Effector memory CD8-positive, alpha-beta T cell (primary cell): Measurements from ENCODE around the gene ZIC4.

Experiments used
- ATAC-seq: fragments of 150-1000 bp; cut with Tn5 transposase; replicated peaks from 2 replicates; pipeline ENCODE4 v1.10.0; 2021; ENCODE audit warnings: mild to moderate bottlenecking, moderate library complexity
- DNase-seq, 3 experiments: peaks; one replicate each; pipeline ENCODE4 v3.0.0; 2021
- H3K27ac Mint-ChIP-seq, 2 donors: one replicate each; pipeline ENCODE4 v1.8.0; 2022; ENCODE audit warnings: mild to moderate bottlenecking in 2 of 2, mixed read lengths in 2 of 2, moderate library complexity in 2 of 2
- H3K27me3 Mint-ChIP-seq, 2 donors: one replicate each; pipeline ENCODE4 v1.8.0; 2022; ENCODE audit warnings: mixed read lengths in 2 of 2
- H3K36me3 Mint-ChIP-seq: one replicate; pipeline ENCODE4 v1.8.0; 2022; ENCODE audit warnings: mild to moderate bottlenecking, moderate library complexity, mixed read lengths; ENCODE audit not compliant: insufficient read depth
- H3K4me1 Mint-ChIP-seq, 2 donors: one replicate each; pipeline ENCODE4 v1.8.0; 2022; ENCODE audit warnings: low read depth in 2 of 2, mixed read lengths in 2 of 2
- H3K4me3 Mint-ChIP-seq, 2 donors: one replicate each; pipeline ENCODE4 v1.8.0; 2022; ENCODE audit warnings: mild to moderate bottlenecking in 2 of 2, mixed read lengths in 2 of 2, moderate library complexity in 2 of 2
- H3K9me3 Mint-ChIP-seq, 2 donors: one replicate each; pipeline ENCODE4 v1.8.0; 2022; ENCODE audit warnings: mixed read lengths in 2 of 2

The ZIC4 gene

GRCh38 chr3:147397155-147397874, 9.0 kb downstream of the ZIC4 start:
- peaks cover 50 to 81% of the 10 kb centered on the region in 2 donors for H3K27me3 Mint-ChIP-seq
- no peak overlapping the region for H3K4me3 Mint-ChIP-seq
- peaks cover 0 to 2% of the 10 kb centered on the region in 2 donors for H3K9me3 Mint-ChIP-seq
- ATAC-seq = no peak
- no peaks in the 10 kb centered on the region for H3K36me3 Mint-ChIP-seq
- peaks cover 0 to 2% of the 10 kb centered on the region in 2 donors for H3K4me1 Mint-ChIP-seq
- no peak overlapping the region for H3K27ac Mint-ChIP-seq
- no peak for DNase-seq

- ATAC-seq (no peak), DNase-seq (no peak)
- Mint-ChIP-seq H3K9me3 (peaks cover 0 to 2% of the 10 kb centered on the region in 2 donors), H3K4me3 (no peak overlapping the region), H3K27ac (no peak overlapping the region), H3K36me3 (no peaks in the 10 kb centered on the region), H3K4me1 (peaks cover 0 to 2% of the 10 kb centered on the region in 2 donors), H3K27me3 (peaks cover 51 to 87% of the 10 kb centered on the region in 2 donors)
These were observed 9.7 kb downstream of the ZIC4 start for GRCh38 chr3:147396712-147397046.

- peaks cover 57 to 88% of the 10 kb centered on the region in 2 donors for H3K27me3 Mint-ChIP-seq
- no peaks in the 10 kb centered on the region for H3K36me3 Mint-ChIP-seq
- DNase-seq = no peak
- no peak overlapping the region for H3K27ac Mint-ChIP-seq
- no peak for ATAC-seq
- peaks cover 0 to 2% of the 10 kb centered on the region in 2 donors for H3K9me3 Mint-ChIP-seq
- no peak overlapping the region for H3K4me3 Mint-ChIP-seq
- peaks cover 0 to 2% of the 10 kb centered on the region in 2 donors for H3K4me1 Mint-ChIP-seq
These were observed 10.2 kb downstream of the ZIC4 start for GRCh38 chr3:147395899-147396711.

GRCh38 chr3:147394884-147395225, 11.5 kb downstream of the ZIC4 start:
- peaks cover 3% of the 10 kb centered on the region for H3K36me3 Mint-ChIP-seq
- no peak for DNase-seq
- H3K27me3 Mint-ChIP-seq = peaks cover 61 to 92% of the 10 kb centered on the region in 2 donors
- no peak overlapping the region for H3K4me3 Mint-ChIP-seq
- H3K27ac Mint-ChIP-seq = no peak overlapping the region
- H3K4me1 Mint-ChIP-seq = peaks cover 0 to 2% of the 10 kb centered on the region in 2 donors
- no peak for ATAC-seq
- peaks cover 0 to 2% of the 10 kb centered on the region in 2 donors for H3K9me3 Mint-ChIP-seq

- ATAC-seq (no peak), DNase-seq (no peak)
- H3K27ac Mint-ChIP-seq = no peak overlapping the region
These were observed 12.1 kb downstream of the ZIC4 start for GRCh38 chr3:147393943-147394883.

GRCh38 chr3:147393261-147393942, 12.9 kb downstream of the ZIC4 start:
- Mint-ChIP-seq H3K27ac (no peak overlapping the region), H3K36me3 (peaks cover 8% of the 10 kb centered on the region), H3K27me3 (peaks cover 65 to 94% of the 10 kb centered on the region in 2 donors), H3K4me1 (peaks cover 0 to 2% of the 10 kb centered on the region in 2 donors), H3K4me3 (no peak overlapping the region), H3K9me3 (peaks cover 0 to 2% of the 10 kb centered on the region in 2 donors)
- DNase-seq (no peak), ATAC-seq (no peak)

More at GRCh38 chr3:147393943-147394883, 12.1 kb downstream of the ZIC4 start:
- H3K27me3 Mint-ChIP-seq = peaks cover 61 to 92% of the 10 kb centered on the region in 2 donors
- no peak overlapping the region for H3K4me3 Mint-ChIP-seq
- peaks cover 0 to 2% of the 10 kb centered on the region in 2 donors for H3K9me3 Mint-ChIP-seq
- peaks cover 6% of the 10 kb centered on the region for H3K36me3 Mint-ChIP-seq
- H3K4me1 Mint-ChIP-seq = peaks cover 0 to 2% of the 10 kb centered on the region in 2 donors

GRCh38 chr3:147392625-147392946, 13.8 kb downstream of the ZIC4 start:
- no peak for DNase-seq
- H3K27me3 Mint-ChIP-seq = peaks cover 68 to 95% of the 10 kb centered on the region in 2 donors
- no peak for ATAC-seq
- H3K27ac Mint-ChIP-seq = no peak overlapping the region
- no peak overlapping the region for H3K4me3 Mint-ChIP-seq
- H3K4me1 Mint-ChIP-seq = peaks cover 0 to 2% of the 10 kb centered on the region in 2 donors
- H3K9me3 Mint-ChIP-seq = peaks cover 0 to 6% of the 10 kb centered on the region in 2 donors
- peaks cover 8% of the 10 kb centered on the region for H3K36me3 Mint-ChIP-seq

GRCh38 chr3:147391781-147392624, 14.3 kb downstream of the ZIC4 start:
- Mint-ChIP-seq H3K27ac (no peak overlapping the region), H3K9me3 (peaks cover 0 to 6% of the 10 kb centered on the region in 2 donors)
- DNase-seq = no peak

GRCh38 chr3:147390589-147391569, 15.5 kb downstream of the ZIC4 start:
- Mint-ChIP-seq H3K27ac (no peak overlapping the region), H3K4me3 (no peak overlapping the region), H3K9me3 (peaks cover 0 to 6% of the 10 kb centered on the region in 2 donors), H3K27me3 (peaks cover 76 to 98% of the 10 kb centered on the region in 2 donors), H3K36me3 (peaks cover 8% of the 10 kb centered on the region), H3K4me1 (peaks cover 0 to 2% of the 10 kb centered on the region in 2 donors)
- DNase-seq = no peak
- ATAC-seq = no peak

More at GRCh38 chr3:147391781-147392624, 14.3 kb downstream of the ZIC4 start:
- no peak overlapping the region for H3K4me3 Mint-ChIP-seq
- H3K4me1 Mint-ChIP-seq = peaks cover 0 to 2% of the 10 kb centered on the region in 2 donors
- H3K27me3 Mint-ChIP-seq = peaks cover 68 to 95% of the 10 kb centered on the region in 2 donors
- H3K36me3 Mint-ChIP-seq = peaks cover 8% of the 10 kb centered on the region
- ATAC-seq = no peak

GRCh38 chr3:147389717-147390116, 16.6 kb downstream of the ZIC4 start:
- DNase-seq (no peak), ATAC-seq (no peak)
- peaks cover 8% of the 10 kb centered on the region for H3K36me3 Mint-ChIP-seq
- no peak overlapping the region for H3K4me3 Mint-ChIP-seq
- H3K9me3 Mint-ChIP-seq = peaks cover 0 to 6% of the 10 kb centered on the region in 2 donors
- peaks cover 77 to 98% of the 10 kb centered on the region in 2 donors for H3K27me3 Mint-ChIP-seq
- H3K27ac Mint-ChIP-seq = no peak overlapping the region
- H3K4me1 Mint-ChIP-seq = peaks cover 0 to 2% of the 10 kb centered on the region in 2 donors
